Glutamatergic neuron (in vitro differentiated cells): Measurements from ENCODE around the gene IQGAP3. TPM values are rescaled to one million over a fixed set of nuclear protein-coding genes. Genes with fewer than 3 reads are reported as not detected.

Experiments
- DNase-seq: peaks from one replicate; pipeline ENCODE4 v3.0.0; 2022
- H3K27ac Mint-ChIP-seq: one replicate; pipeline ENCODE4 v1.8.0; 2020; ENCODE audit warnings: mild to moderate bottlenecking, mixed read lengths, inconsistent platforms; ENCODE audit not compliant: unreplicated experiment
- H3K27me3 Mint-ChIP-seq: one replicate; pipeline ENCODE4 v1.8.0; 2020; ENCODE audit warnings: mild to moderate bottlenecking, moderate library complexity, mixed read lengths, inconsistent platforms; ENCODE audit not compliant: unreplicated experiment
- H3K36me3 Mint-ChIP-seq: one replicate; pipeline ENCODE4 v1.8.0; 2020; ENCODE audit warnings: mild to moderate bottlenecking, mixed read lengths, inconsistent platforms; ENCODE audit not compliant: unreplicated experiment
- H3K4me1 Mint-ChIP-seq: one replicate; pipeline ENCODE4 v1.8.0; 2020; ENCODE audit warnings: mild to moderate bottlenecking, low read depth, mixed read lengths, inconsistent platforms; ENCODE audit not compliant: unreplicated experiment
- H3K4me3 Mint-ChIP-seq: one replicate; pipeline ENCODE4 v1.8.0; 2020; ENCODE audit warnings: mild to moderate bottlenecking, mixed read lengths, inconsistent platforms; ENCODE audit not compliant: unreplicated experiment
- H3K9me3 Mint-ChIP-seq: one replicate; pipeline ENCODE4 v1.8.0; 2020; ENCODE audit warnings: mild to moderate bottlenecking, moderate library complexity, mixed read lengths, inconsistent platforms; ENCODE audit not compliant: unreplicated experiment
- total RNA-seq: library from RNA; stranded (reverse); fragmentation: NEBNext Ultra II Directional; extraction: Animal tissue kit (Norgen Biotek cat#: 25700); gene quantifications from one replicate; pipeline ENCODE4 v1.2.1, GENCODE V29; 2021; ENCODE audit not compliant: unreplicated experiment
- TF ChIP-seq, protein P1 (sequence below): fragments of 200-600 bp; sonication (generic); IDR thresholded peaks from one replicate; pipeline ENCODE4 v1.5.0; 2021; ENCODE audit not compliant: partially characterized antibody, unreplicated experiment

IQGAP3 gene
- total RNA-seq, 1 donor from 2014 or later: 6.1 TPM

GRCh38 chr1:156560585-156561163 is 11.7 kb downstream of the IQGAP3 start:
- DNase-seq: no peak
- H3K36me3 Mint-ChIP-seq: peaks cover 5% of the 10 kb centered on the region

GRCh38 chr1:156559797-156560385 is 12.5 kb downstream of the IQGAP3 start:
- no peaks in the 10 kb centered on the region for H3K9me3 Mint-ChIP-seq
- no peaks in the 10 kb centered on the region for H3K27me3 Mint-ChIP-seq
- DNase-seq: no peak
- no peak overlapping the region for H3K4me3 Mint-ChIP-seq
- peaks cover 5% of the 10 kb centered on the region for H3K36me3 Mint-ChIP-seq
- TF ChIP-seq, protein P1, sequence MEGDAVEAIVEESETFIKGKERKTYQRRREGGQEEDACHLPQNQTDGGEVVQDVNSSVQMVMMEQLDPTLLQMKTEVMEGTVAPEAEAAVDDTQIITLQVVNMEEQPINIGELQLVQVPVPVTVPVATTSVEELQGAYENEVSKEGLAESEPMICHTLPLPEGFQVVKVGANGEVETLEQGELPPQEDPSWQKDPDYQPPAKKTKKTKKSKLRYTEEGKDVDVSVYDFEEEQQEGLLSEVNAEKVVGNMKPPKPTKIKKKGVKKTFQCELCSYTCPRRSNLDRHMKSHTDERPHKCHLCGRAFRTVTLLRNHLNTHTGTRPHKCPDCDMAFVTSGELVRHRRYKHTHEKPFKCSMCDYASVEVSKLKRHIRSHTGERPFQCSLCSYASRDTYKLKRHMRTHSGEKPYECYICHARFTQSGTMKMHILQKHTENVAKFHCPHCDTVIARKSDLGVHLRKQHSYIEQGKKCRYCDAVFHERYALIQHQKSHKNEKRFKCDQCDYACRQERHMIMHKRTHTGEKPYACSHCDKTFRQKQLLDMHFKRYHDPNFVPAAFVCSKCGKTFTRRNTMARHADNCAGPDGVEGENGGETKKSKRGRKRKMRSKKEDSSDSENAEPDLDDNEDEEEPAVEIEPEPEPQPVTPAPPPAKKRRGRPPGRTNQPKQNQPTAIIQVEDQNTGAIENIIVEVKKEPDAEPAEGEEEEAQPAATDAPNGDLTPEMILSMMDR: no peak
- no peak overlapping the region for H3K27ac Mint-ChIP-seq
- H3K4me1 Mint-ChIP-seq: no peaks in the 10 kb centered on the region

More at GRCh38 chr1:156560585-156561163, 11.7 kb downstream of the IQGAP3 start:
- Mint-ChIP-seq H3K27ac (no peak overlapping the region), H3K4me3 (no peak overlapping the region), H3K27me3 (no peaks in the 10 kb centered on the region), H3K4me1 (no peaks in the 10 kb centered on the region), H3K9me3 (no peaks in the 10 kb centered on the region)
- TF ChIP-seq, protein P1: no peak

DNA sequence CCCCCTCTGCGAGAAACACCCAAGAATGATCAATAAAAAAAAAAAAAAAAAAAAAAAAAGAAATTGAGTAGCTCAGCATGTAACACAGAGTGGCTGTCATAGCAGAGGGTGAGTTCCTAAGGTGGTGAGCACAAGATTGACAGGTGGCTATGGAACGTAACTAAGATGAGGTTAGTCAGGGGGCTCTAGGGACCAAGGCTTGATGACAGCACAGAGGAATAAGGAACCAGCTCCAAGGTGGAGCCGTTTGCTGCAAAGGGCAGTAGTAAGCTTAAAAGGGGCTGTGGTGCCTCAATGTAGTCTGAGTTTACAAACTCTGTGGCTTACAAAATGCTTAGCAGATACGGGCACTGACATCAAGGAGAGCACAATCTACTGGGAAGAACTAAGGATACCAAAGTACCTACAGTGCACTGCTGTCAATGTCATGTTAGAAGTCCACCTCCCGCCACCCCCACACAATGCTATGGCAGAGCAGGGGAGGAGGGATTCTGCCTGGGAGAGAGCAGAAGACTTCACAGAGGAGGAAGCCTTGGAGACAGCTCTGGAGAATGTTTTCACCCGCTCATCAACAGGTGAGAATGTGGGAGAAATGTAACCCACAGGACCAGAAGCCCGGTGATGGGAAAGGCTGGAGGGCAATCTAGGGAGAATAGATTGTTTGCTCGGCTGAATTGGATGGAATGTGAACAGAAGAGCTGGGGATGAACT is 13.1 kb downstream of the IQGAP3 start:
- H3K4me1 Mint-ChIP-seq: no peaks in the 10 kb centered on the region
- no peak overlapping the region for H3K4me3 Mint-ChIP-seq

GRCh38 chr1:156556354-156556753 is 16.0 kb downstream of the IQGAP3 start:
- H3K9me3 Mint-ChIP-seq: peaks cover 8% of the 10 kb centered on the region
- H3K4me3 Mint-ChIP-seq: no peak overlapping the region
- peaks cover 4% of the 10 kb centered on the region for H3K36me3 Mint-ChIP-seq
- TF ChIP-seq, protein P1: no peak
- H3K27me3 Mint-ChIP-seq: peaks cover 3% of the 10 kb centered on the region
- no peak overlapping the region for H3K27ac Mint-ChIP-seq
- no peak for DNase-seq
- no peaks in the 10 kb centered on the region for H3K4me1 Mint-ChIP-seq

More for the DNA sequence above, 13.1 kb downstream of the IQGAP3 start:
- Mint-ChIP-seq H3K27me3 (no peaks in the 10 kb centered on the region), H3K36me3 (peaks cover 5% of the 10 kb centered on the region), H3K27ac (no peak overlapping the region), H3K9me3 (no peaks in the 10 kb centered on the region)
- DNase-seq: no peak
- TF ChIP-seq, protein P1: no peak

GRCh38 chr1:156555715-156556114 is 16.6 kb downstream of the IQGAP3 start:
- peaks cover 3% of the 10 kb centered on the region for H3K27me3 Mint-ChIP-seq
- peaks cover 4% of the 10 kb centered on the region for H3K36me3 Mint-ChIP-seq
- no peak for DNase-seq
- no peaks in the 10 kb centered on the region for H3K4me1 Mint-ChIP-seq
- TF ChIP-seq, protein P1: no peak
- peaks cover 8% of the 10 kb centered on the region for H3K9me3 Mint-ChIP-seq
- H3K27ac Mint-ChIP-seq: no peak overlapping the region
- H3K4me3 Mint-ChIP-seq: no peak overlapping the region
